Adrenal gland (tissue), 19 donors: ENCODE data around the gene NOP9. TPM values are rescaled to one million over a fixed set of nuclear protein-coding genes. Genes with fewer than 3 reads are reported as not detected.
A peak's percentile ranks its signal among the peaks of the same experiment; 100 is the strongest.

ENCODE experiments used
- DNase-seq, 7 donors: peaks; one replicate each; pipeline ENCODE4 v3.0.0-alpha.2; 2019 to 2020
- H3K27ac ChIP-seq, 5 donors: fragments of 200-600 bp; sonication (generic) in 4 of 5; 1 replicate in 3 of 5; 2 replicates in 2 of 5; pipeline versions ENCODE4 v1.5.1 to v1.8.0; 2016 to 2020; ENCODE audit warnings: mild to moderate bottlenecking in 1 of 5
- H3K27me3 ChIP-seq: fragments of 200-600 bp; 2 replicates; pipeline ENCODE4 v1.8.0; 2021
- H3K36me3 ChIP-seq, 2 donors: fragments of 200-600 bp; replicated peaks in 1 of 2; 1 replicate in 1 of 2; 2 replicates in 1 of 2; pipeline versions ENCODE4 v1.5.1 to v1.8.0; 2018 to 2022
- H3K4me1 ChIP-seq, 2 donors: fragments of 200-600 bp; replicated peaks in 1 of 2; 1 replicate in 1 of 2; 2 replicates in 1 of 2; pipeline versions ENCODE4 v1.5.1 to v1.8.0; 2018 to 2021
- H3K4me3 ChIP-seq, 4 donors: fragments of 200-600 bp; sonication (generic) in 3 of 4; one replicate each; pipeline ENCODE4 v1.5.1; 2016 to 2018
- H3K9me3 ChIP-seq, 3 donors: fragments of 200-600 bp; sonication (generic) in 1 of 3; replicated peaks in 1 of 3; 1 replicate in 2 of 3; 2 replicates in 1 of 3; pipeline versions ENCODE4 v1.5.1 to v1.8.0; 2016 to 2021
- POLR2A ChIP-seq, 2 donors: fragments of 450-650 bp; IDR thresholded peaks; one replicate each; pipeline ENCODE4 v1.6.1; 2017; ENCODE audit warnings: antibody characterized with exemption in 2 of 2, mild to moderate bottlenecking in 2 of 2, moderate library complexity in 1 of 2
- WGBS, 4 donors: extraction: QIAGEN DNeasy Blood & Tissue Kit in 2 of 4; methylation state at CpG; one replicate each; pipeline versions ENCODE4 v1.1.5 to v1.1.7; 2013 to 2017; 5-methylcytosine and 5-hydroxymethylcytosine counted together
- intact Hi-C, 2 donors: fragments of 100-400 bp; cut with DNase I; formaldehyde crosslinking; loops; one replicate each; pipeline versions ENCODE4 v1.14.1 to v1.15.0; 2022 to 2023
- long read RNA-seq, 10 donors: library from polyadenylated mRNA in 3 of 10; unstranded in 2 of 10; stranded (forward) in 1 of 10; transcript quantifications; one replicate each; pipeline ENCODE4 v2.0.0 and lab custom pipeline, GENCODE V29; 2021 to 2026
- polyA plus RNA-seq, 3 donors: library from polyadenylated mRNA; stranded (reverse); fragments of 200-250 nt in 2 of 3; fragments of 350-450 nt in 1 of 3; fragmentation: Illumina TruSeq in 1 of 3; extraction: RNeasy Lipid Tissue Mini Kit (QIAGEN cat#74804) in 1 of 3; gene quantifications; one replicate each; pipeline ENCODE4 v1.2.3, GENCODE V29; 2013 to 2014
- total RNA-seq, 9 donors: library from RNA; depleted of rRNA in 4 of 9; stranded (reverse); fragments of >200 nt in 4 of 9; fragments of 120-200 nt in 1 of 9; fragmentation: NEBNext Ultra II Directional in 1 of 9; extraction: Animal tissue kit (Norgen Biotek cat#: 25700) in 1 of 9; gene quantifications; one replicate each; pipeline versions ENCODE4 v1.1.0 to v1.2.4, GENCODE V29; 2013 to 2023
- TF ChIP-seq, protein P1 (sequence below), 6 experiments: fragments of 450-650 bp in 4 of 6; fragments of 200-600 bp in 2 of 6; sonication (generic) in 1 of 6; IDR thresholded peaks; 1 replicate in 5 of 6; 2 replicates in 1 of 6; pipeline versions ENCODE4 v1.5.1 to v1.8.0; 2016 to 2021; ENCODE audit warnings: antibody characterized with exemption in 6 of 6, mild to moderate bottlenecking in 2 of 6, moderate library complexity in 1 of 6
- donor health status: healthy with polysubstance abuse.
- donor health status: Bipolar disorder and iron deficiency.
- donor health status: DM: yes; HTN: yes; CAD: no.
- donor health status: DM: no; HTN: no; CAD: no.
- donor health status: DM: no; HTN: no; CAD: no.
- donor health status: DM: yes; HTN: yes; CAD: no.

NOP9 gene, protein sequence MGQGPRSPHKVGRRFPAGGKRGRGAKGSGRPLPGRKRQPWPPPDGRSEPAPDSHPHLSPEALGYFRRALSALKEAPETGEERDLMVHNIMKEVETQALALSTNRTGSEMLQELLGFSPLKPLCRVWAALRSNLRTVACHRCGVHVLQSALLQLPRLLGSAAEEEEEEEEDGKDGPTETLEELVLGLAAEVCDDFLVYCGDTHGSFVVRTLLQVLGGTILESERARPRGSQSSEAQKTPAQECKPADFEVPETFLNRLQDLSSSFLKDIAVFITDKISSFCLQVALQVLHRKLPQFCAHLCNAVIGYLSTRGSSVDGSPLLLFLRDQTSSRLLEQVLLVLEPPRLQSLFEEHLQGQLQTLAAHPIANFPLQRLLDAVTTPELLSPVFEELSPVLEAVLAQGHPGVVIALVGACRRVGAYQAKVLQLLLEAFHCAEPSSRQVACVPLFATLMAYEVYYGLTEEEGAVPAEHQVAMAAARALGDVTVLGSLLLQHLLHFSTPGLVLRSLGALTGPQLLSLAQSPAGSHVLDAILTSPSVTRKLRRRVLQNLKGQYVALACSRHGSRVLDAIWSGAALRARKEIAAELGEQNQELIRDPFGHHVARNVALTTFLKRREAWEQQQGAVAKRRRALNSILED
- total RNA-seq (10 to 100 TPM in 8 of 9 donors, 1 to 10 TPM in 1; 9.2 to 28.2 (median 18.2) TPM), polyA plus RNA-seq (10 to 100 TPM in 2 of 3 donors, 1 to 10 TPM in 1; 9.1 to 21.1 (median 16.8) TPM)
- long read RNA-seq, donor 1, full-length matches to known transcripts = 4 of 259 reads
- long read RNA-seq, donor 1, partial matches to known transcripts = 215 of 259 reads
- long read RNA-seq, donor 1, other reads (novel, unspliced or antisense) = 40 of 259 reads
- long read RNA-seq, donor 2, full-length matches to known transcripts = 1 of 67 reads
- long read RNA-seq, donor 2, partial matches to known transcripts = 57 of 67 reads
- long read RNA-seq, donor 2, other reads (novel, unspliced or antisense) = 9 of 67 reads
- long read RNA-seq, donor 3, partial matches to known transcripts = 114 of 114 reads
- long read RNA-seq, donor 3, other reads (novel, unspliced or antisense) = 0 of 114 reads
- long read RNA-seq, donor 4 = 0 reads
- long read RNA-seq, donor 5, full-length matches to known transcripts = 2 of 10 reads
- long read RNA-seq, donor 5, partial matches to known transcripts = 1 of 10 reads
- long read RNA-seq, donor 5, other reads (novel, unspliced or antisense) = 7 of 10 reads
- long read RNA-seq, donor 6 = 0 reads
- long read RNA-seq, donor 7 = 0 reads
- long read RNA-seq, donor 8, partial matches to known transcripts = 227 of 227 reads
- long read RNA-seq, donor 8, other reads (novel, unspliced or antisense) = 0 of 227 reads
- long read RNA-seq, donor 9, partial matches to known transcripts = 130 of 130 reads
- long read RNA-seq, donor 9, other reads (novel, unspliced or antisense) = 0 of 130 reads
- long read RNA-seq, donor 10, partial matches to known transcripts = 150 of 176 reads
- long read RNA-seq, donor 10, other reads (novel, unspliced or antisense) = 26 of 176 reads

DNA sequence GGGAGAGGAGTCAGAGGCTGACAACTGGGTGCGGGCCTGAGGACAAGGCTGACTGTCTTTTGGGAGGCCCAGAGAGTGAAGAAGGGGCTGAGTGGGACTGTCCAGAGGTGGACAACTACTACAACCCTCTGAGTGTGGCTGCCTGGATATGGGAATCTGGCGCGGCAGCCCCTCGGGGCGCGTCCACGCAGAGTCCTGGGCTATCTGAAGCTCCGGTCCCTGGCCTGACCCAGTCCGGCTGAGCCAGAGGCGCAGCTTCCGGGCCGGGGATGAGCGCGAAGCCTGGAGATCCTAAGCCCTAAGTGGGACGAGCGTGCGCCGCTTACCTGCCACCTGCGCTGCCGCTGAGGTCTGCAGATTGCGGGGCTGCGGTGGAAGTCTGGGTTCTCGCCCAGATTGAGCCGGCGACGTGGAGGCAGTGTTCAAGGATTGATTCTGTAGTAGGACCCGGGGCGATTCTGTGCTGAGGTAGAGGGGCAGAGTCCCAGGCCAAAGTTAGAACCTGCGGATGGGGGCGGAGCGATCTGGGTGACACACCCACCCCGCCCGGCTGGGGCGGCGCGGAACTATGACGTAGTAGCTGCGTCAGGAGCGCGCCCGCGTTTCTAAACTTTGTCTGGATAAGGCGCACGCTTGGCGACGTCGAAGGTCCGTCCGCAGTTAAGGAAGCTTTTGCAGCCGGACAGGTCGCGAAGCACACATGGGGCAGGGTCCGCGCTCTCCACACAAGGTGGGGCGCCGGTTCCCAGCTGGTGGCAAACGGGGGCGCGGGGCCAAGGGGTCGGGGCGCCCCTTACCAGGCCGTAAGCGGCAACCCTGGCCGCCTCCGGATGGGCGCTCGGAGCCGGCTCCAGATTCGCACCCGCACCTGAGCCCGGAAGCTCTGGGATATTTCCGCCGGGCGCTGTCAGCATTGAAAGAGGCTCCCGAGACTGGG, at the start of gene NOP9, which contains the start of gene DHRS1:
TSS of gene NOP9 (plus strand) at position 596 of the 937 bp plus-strand sequence. CDS start at position 701, 105 bp downstream.
TSS of gene DHRS1 (minus strand) at position 526 of the 937 bp plus-strand sequence. CDS start 674 bp downstream, outside the sequence.
- Histone ChIP-seq H3K36me3 (peaks cover 0 to 44% of the 10 kb centered on the region in 2 donors), H3K27me3 (no peaks in the 10 kb centered on the region), H3K27ac (peak within 1 kb of the TSS in 4 of 5 donors; percentile 28 to 87 (median 82)), H3K9me3 (no peaks in the 10 kb centered on the region), H3K4me3 (peak within 1 kb of the TSS; percentile 33 to 84 (median 80)), H3K4me1 (peaks cover 19 to 31% of the 10 kb centered on the region in 2 donors)
- peak; percentile 61 to 73 for TF ChIP-seq POLR2A (IDR thresholded peaks at IDR 0.05)
- TF ChIP-seq, protein P1, sequence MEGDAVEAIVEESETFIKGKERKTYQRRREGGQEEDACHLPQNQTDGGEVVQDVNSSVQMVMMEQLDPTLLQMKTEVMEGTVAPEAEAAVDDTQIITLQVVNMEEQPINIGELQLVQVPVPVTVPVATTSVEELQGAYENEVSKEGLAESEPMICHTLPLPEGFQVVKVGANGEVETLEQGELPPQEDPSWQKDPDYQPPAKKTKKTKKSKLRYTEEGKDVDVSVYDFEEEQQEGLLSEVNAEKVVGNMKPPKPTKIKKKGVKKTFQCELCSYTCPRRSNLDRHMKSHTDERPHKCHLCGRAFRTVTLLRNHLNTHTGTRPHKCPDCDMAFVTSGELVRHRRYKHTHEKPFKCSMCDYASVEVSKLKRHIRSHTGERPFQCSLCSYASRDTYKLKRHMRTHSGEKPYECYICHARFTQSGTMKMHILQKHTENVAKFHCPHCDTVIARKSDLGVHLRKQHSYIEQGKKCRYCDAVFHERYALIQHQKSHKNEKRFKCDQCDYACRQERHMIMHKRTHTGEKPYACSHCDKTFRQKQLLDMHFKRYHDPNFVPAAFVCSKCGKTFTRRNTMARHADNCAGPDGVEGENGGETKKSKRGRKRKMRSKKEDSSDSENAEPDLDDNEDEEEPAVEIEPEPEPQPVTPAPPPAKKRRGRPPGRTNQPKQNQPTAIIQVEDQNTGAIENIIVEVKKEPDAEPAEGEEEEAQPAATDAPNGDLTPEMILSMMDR (IDR thresholded peaks at IDR 0.05) = no peak
- intact Hi-C loops = loop anchor here in 1 of 2 donors (10.0 kb wide), 2 partner anchors 55 to 245 kb away; partner anchors contain the start of genes CARMIL3 and TINF2
- 1 to 3% (median 1%) methylated on average over 8 to 75 of the region's 75 CpGs for WGBS, 4 donors
- DNase-seq = peak; percentile 89 to 97 (median 94)

DNA sequence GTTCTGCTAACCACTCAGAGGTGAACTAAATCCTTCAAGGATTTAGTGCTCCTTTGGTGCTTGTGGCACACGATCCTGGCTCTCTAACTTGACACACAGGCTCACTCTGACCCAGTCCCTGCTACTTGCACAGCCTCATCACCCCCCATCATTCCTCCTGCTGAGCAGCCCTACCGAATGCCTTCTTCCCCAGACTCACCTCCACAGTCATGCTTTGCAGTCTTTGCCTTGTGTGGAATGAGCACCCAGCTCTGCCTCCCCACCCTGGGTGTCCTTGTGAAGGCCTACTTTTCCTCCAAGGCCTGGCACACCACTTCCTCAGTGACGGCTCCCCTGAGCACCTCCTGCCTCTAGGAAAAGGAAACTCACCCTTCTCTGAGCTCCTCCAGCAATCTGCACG, 49.3 kb upstream of the NOP9 start:
- H3K27me3 ChIP-seq = no peaks in the 10 kb centered on the region
- H3K4me3 ChIP-seq = no peak overlapping the region
- H3K36me3 ChIP-seq = no peaks in the 10 kb centered on the region
- no peaks in the 10 kb centered on the region for H3K4me1 ChIP-seq
- no peak overlapping the region for H3K27ac ChIP-seq
- WGBS, 4 donors = 57 to 72% (median 62%) methylated on average over 4 of the region's 4 CpGs
- no peak for DNase-seq
- H3K9me3 ChIP-seq = no peaks in the 10 kb centered on the region
- intact Hi-C loops = no loop called here
- TF ChIP-seq POLR2A (IDR thresholded peaks at IDR 0.05) = no peak
- TF ChIP-seq, protein P1 (IDR thresholded peaks at IDR 0.05) = no peak

DNA sequence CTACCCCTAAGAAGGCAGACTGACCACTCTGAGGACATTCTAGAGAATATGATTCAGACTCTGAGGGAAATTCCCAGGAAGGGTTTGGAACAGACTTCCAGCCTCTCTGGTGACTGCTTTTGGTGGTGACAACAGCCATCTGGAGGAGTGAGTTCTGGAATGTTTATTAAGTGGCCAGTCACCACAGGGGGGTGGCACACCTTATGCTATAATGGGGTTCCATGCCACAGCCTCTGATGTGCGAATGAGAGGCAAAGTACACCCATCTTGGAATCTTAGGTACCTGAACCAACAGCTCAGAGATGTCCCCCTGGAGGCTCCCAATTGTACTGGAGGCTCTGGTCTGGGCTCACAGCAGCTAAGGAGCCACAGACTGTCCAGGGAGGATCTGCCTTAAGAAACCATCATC, 47.8 kb upstream of the NOP9 start:
- intact Hi-C loops = no loop called here
- no peak for TF ChIP-seq POLR2A (IDR thresholded peaks at IDR 0.05)
- TF ChIP-seq, protein P1 (IDR thresholded peaks at IDR 0.05) = no peak
- Histone ChIP-seq H3K4me3 (no peak overlapping the region), H3K27ac (no peak overlapping the region), H3K4me1 (no peaks in the 10 kb centered on the region), H3K9me3 (no peaks in the 10 kb centered on the region), H3K27me3 (no peaks in the 10 kb centered on the region), H3K36me3 (no peaks in the 10 kb centered on the region)
- no peak for DNase-seq
- WGBS, 4 donors = 91 to 100% (median 98%) methylated on average over 1 of the region's 1 CpG
